Suprapubic skin (tissue), 3 donors: Measurements from ENCODE around the gene PCSK9.

Experiments
- EP300 ChIP-seq: sonication (generic); formaldehyde crosslinking; IDR thresholded peaks from one replicate; pipeline ENCODE4 v1.6.1; 2017; ENCODE audit warnings: antibody characterized with exemption
- POLR2A ChIP-seq, 2 donors: fragments of 450-650 bp; IDR thresholded peaks; one replicate each; pipeline ENCODE4 v1.6.1; 2017; ENCODE audit warnings: antibody characterized with exemption in 2 of 2, mild to moderate bottlenecking in 2 of 2, moderate library complexity in 2 of 2
- TF ChIP-seq, protein P1 (sequence below), 2 donors: fragments of 200-600 bp in 1 of 2; fragments of 450-650 bp in 1 of 2; sonication (generic) in 1 of 2; IDR thresholded peaks; one replicate each; pipeline ENCODE4 v1.5.1; 2016 to 2019; ENCODE audit warnings: antibody characterized with exemption in 2 of 2, mild to moderate bottlenecking in 1 of 2, moderate library complexity in 1 of 2

DNA sequence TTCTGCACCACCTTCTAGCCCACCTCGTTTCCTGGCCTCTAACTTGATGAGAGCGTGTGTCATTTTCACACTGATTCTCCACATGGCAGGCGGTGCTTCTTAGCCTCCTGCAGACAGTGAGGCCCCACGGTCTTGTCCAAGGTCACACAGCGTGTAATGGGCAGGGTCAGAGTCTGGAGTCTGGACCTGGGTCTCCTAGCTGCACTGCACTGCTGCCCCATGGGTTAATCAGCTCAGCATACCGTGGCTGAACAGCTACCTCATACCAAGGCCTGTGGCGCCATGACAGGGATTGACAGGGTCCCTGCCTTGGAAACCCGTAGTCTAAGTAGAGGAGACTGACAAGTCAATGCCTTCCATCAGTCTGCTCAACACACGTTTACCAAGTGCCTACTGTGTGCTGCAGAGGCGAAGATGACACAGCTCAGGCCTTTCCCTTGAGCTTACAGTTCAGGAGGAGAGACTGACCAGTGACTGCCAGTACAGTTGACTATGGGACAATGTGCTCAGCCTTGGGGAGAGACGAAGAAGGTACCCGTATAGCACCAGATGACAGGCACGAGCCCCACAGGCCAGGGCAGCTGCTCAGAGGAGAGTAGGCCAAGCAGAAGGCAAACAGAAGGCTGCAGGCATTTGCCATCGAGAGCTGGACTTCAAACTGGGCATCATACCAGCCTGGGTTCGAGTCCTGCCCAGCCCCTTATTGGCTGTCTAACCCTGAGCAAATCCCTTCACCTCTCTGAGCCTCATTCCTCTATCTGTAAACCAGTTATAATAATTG lies 5.5 kb downstream of the PCSK9 start:
- TF ChIP-seq, protein P1, sequence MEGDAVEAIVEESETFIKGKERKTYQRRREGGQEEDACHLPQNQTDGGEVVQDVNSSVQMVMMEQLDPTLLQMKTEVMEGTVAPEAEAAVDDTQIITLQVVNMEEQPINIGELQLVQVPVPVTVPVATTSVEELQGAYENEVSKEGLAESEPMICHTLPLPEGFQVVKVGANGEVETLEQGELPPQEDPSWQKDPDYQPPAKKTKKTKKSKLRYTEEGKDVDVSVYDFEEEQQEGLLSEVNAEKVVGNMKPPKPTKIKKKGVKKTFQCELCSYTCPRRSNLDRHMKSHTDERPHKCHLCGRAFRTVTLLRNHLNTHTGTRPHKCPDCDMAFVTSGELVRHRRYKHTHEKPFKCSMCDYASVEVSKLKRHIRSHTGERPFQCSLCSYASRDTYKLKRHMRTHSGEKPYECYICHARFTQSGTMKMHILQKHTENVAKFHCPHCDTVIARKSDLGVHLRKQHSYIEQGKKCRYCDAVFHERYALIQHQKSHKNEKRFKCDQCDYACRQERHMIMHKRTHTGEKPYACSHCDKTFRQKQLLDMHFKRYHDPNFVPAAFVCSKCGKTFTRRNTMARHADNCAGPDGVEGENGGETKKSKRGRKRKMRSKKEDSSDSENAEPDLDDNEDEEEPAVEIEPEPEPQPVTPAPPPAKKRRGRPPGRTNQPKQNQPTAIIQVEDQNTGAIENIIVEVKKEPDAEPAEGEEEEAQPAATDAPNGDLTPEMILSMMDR (IDR thresholded peaks at IDR 0.05) = no peak
- TF ChIP-seq POLR2A (IDR thresholded peaks at IDR 0.05) = no peak
- no peak for TF ChIP-seq EP300
